Transverse colon (tissue), 4 donors: ENCODE data around the gene MPP2. TPM values are rescaled to one million over a fixed set of nuclear protein-coding genes. Genes with fewer than 3 reads are reported as not detected.

Source experiments
- DNase-seq: peaks from one replicate; pipeline ENCODE4 v3.0.0-alpha.2; 2019
- H3K27ac ChIP-seq, 4 donors: fragments of 200-600 bp; sonication (generic); 2 replicates each; pipeline ENCODE4 v1.5.1; 2016 to 2018; ENCODE audit warnings: inconsistent platforms in 4 of 4
- H3K27me3 ChIP-seq: fragments of 200-600 bp; sonication (generic); 2 replicates; pipeline ENCODE4 v1.5.1; 2017; ENCODE audit warnings: inconsistent platforms
- H3K36me3 ChIP-seq, 4 donors: fragments of 200-600 bp; sonication (generic); 2 replicates each; pipeline ENCODE4 v1.5.1; 2017 to 2019; ENCODE audit warnings: inconsistent platforms in 4 of 4
- H3K4me1 ChIP-seq, 4 donors: fragments of 200-600 bp; sonication (generic); 2 replicates each; pipeline ENCODE4 v1.5.1; 2017 to 2020; ENCODE audit warnings: inconsistent platforms in 4 of 4
- H3K4me3 ChIP-seq, 4 donors: fragments of 200-600 bp; sonication (generic); 1 replicate in 1 of 4; 2 replicates in 3 of 4; pipeline versions ENCODE4 v1.5.1 to v1.6.1; 2017 to 2019; ENCODE audit warnings: inconsistent platforms in 4 of 4
- H3K9me3 ChIP-seq, 2 donors: fragments of 200-600 bp; sonication (generic); 2 replicates each; pipeline ENCODE4 v1.5.1; 2017 to 2019; ENCODE audit warnings: inconsistent platforms in 2 of 2
- CTCF ChIP-seq, 5 experiments: fragments of 200-600 bp in 3 of 5; fragments of 450-650 bp in 2 of 5; sonication (generic) in 3 of 5; IDR thresholded peaks; 1 replicate in 2 of 5; 2 replicates in 3 of 5; pipeline ENCODE4 v1.5.1; 2016 to 2017; ENCODE audit warnings: antibody characterized with exemption in 5 of 5, inconsistent platforms in 3 of 5, mild to moderate bottlenecking in 2 of 5, moderate library complexity in 1 of 5
- EP300 ChIP-seq: sonication (generic); formaldehyde crosslinking; IDR thresholded peaks from one replicate; pipeline ENCODE4 v1.6.1; 2017; ENCODE audit warnings: antibody characterized with exemption, low read depth
- POLR2A ChIP-seq: fragments of 450-650 bp; IDR thresholded peaks from one replicate; pipeline ENCODE4 v1.6.1; 2016; ENCODE audit warnings: antibody characterized with exemption, mild to moderate bottlenecking, moderate library complexity
- POLR2AphosphoS5 ChIP-seq, 3 donors: sonication (generic); formaldehyde crosslinking; IDR thresholded peaks; one replicate each; pipeline ENCODE4 v1.6.1; 2016; ENCODE audit warnings: antibody characterized with exemption in 3 of 3
- WGBS, 2 donors: methylation state at CpG; one replicate each; pipeline ENCODE4 v1.1.5; 2018; ENCODE audit warnings: low coverage in 1 of 2; 5-methylcytosine and 5-hydroxymethylcytosine counted together
- in situ Hi-C, 4 donors: fragments of 200-750 bp; cut with MboI; loops; one replicate each; pipeline versions ENCODE4 v1.15.0 to v1.15.1; 2017; ENCODE audit warnings: low sequenced_read_pairs in 3 of 4, low pct_ligation_motif_present in 1 of 4, low pct_unique_long_range_greater_than_20kb in 1 of 4
- intact Hi-C: fragments of 100-400 bp; cut with DNase I; formaldehyde crosslinking; loops from one replicate; pipeline ENCODE4 v1.15.1; 2023; ENCODE audit warnings: low total_unique reads
- total RNA-seq, 4 donors: library from RNA; depleted of rRNA; stranded (reverse); fragments of >200 nt; gene quantifications; one replicate each; pipeline ENCODE4 v1.1.0, GENCODE V29; 2016

Gene MPP2
- total RNA-seq, 4 donors from 2014 or later, result 3.4 to 4.9 (median 4.2) TPM

GRCh38 chr17:43860077-43860725, 47.1 kb downstream of the MPP2 start:
- Histone ChIP-seq H3K4me3 (no peak overlapping the region), H3K9me3 (no peaks in the 10 kb centered on the region), H3K27ac (no peak overlapping the region), H3K36me3 (no peaks in the 10 kb centered on the region), H3K27me3 (peaks cover 18% of the 10 kb centered on the region), H3K4me1 (no peaks in the 10 kb centered on the region)
- WGBS, 2 donors, result 82 to 88% methylated on average over 2 to 12 of the region's 12 CpGs
- in situ Hi-C loops, result no loop called here
- TF ChIP-seq CTCF (IDR thresholded peaks at IDR 0.05) (no peak), EP300 (no peak), POLR2AphosphoS5 (IDR thresholded peaks at IDR 0.05) (no peak), POLR2A (no peak)
- intact Hi-C loops, result no loop called here
- DNase-seq, result no peak

DNA sequence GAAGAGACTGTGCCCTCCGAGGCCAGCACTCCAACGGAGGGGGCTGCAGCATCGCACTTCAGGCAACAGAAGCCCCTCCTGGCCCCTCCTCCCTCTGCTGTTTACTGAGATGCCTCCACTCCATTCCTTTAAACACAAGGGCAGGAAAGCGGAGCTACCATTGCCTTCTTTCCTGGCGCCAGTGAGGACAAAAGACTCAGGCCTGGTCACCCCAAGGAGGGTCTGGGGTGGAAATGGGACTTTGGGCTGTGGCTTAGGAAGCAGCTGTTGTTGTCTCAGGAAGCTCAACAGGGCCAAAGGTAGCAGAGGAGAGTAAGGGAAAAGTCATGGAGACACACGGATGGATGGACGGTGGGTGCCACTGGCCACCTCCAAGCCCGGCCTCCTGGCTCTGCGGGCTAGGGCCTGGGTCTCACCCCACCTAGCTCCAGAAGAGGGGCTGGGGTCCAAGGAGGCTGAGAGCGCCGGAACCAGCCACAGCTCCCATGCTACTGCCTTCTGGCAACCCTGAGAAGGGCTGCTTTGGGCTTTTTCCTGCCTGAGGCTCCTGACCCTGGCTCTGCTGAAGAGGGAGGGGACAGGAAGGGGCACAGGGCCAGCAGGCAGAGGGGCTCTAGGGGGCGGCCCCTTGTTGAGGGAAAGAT, 49.3 kb downstream of the MPP2 start:
- TF ChIP-seq POLR2A (no peak), EP300 (no peak), POLR2AphosphoS5 (IDR thresholded peaks at IDR 0.05) (no peak), CTCF (IDR thresholded peaks at IDR 0.05) (no peak)
- Histone ChIP-seq H3K27me3 (peaks cover 18% of the 10 kb centered on the region), H3K27ac (no peak overlapping the region), H3K36me3 (no peaks in the 10 kb centered on the region), H3K4me3 (no peak overlapping the region), H3K4me1 (no peaks in the 10 kb centered on the region), H3K9me3 (no peaks in the 10 kb centered on the region)
- 66% methylated on average over 12 of the region's 12 CpGs; no CpG with 5 or more reads in 1 of the 2 donors for whole genome bisulfite sequencing, 2 donors
- no peak for DNase-seq
- intact Hi-C loops (no loop called here), in situ Hi-C loops (no loop called here)

- Histone ChIP-seq H3K27ac (no peak overlapping the region), H3K36me3 (no peaks in the 10 kb centered on the region), H3K9me3 (no peaks in the 10 kb centered on the region), H3K4me1 (no peaks in the 10 kb centered on the region), H3K4me3 (no peak overlapping the region), H3K27me3 (peaks cover 18% of the 10 kb centered on the region)
- 78% methylated on average over 5 of the region's 5 CpGs; no CpG with 5 or more reads in 1 of the 2 donors for WGBS, 2 donors
- in situ Hi-C loops (no loop called here), intact Hi-C loops (no loop called here)
- no peak for TF ChIP-seq POLR2A
- no peak for TF ChIP-seq CTCF (IDR thresholded peaks at IDR 0.05)
- no peak for TF ChIP-seq POLR2AphosphoS5 (IDR thresholded peaks at IDR 0.05)
- TF ChIP-seq EP300, result no peak
- no peak for DNase-seq
These were observed 50.2 kb downstream of the MPP2 start for GRCh38 chr17:43857141-43857540.

DNA sequence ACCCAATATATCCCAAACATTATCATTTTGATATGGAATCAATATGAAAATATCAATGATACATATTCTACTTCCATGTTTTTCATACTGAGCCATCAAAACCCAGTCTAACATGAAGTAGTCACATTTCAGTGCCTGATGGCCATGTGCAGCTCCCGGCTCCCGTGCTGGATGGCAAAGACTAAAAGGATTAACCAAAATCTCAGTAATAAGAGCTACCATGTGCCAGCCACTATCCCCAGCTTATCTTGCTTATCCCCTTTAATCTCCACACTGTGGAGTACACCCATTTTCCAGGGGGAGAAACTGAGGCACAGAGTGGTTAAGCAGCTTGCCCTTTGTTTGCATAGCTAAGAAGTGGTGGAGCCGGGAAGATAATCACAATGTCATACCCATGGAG, 51.2 kb downstream of the MPP2 start:
- H3K4me1 ChIP-seq, result no peaks in the 10 kb centered on the region
- TF ChIP-seq CTCF (IDR thresholded peaks at IDR 0.05) (no peak), EP300 (no peak), POLR2A (no peak), POLR2AphosphoS5 (IDR thresholded peaks at IDR 0.05) (no peak)
- no peak overlapping the region for H3K27ac ChIP-seq
- intact Hi-C loops, result no loop called here
- in situ Hi-C loops, result no loop called here
- H3K9me3 ChIP-seq, result no peaks in the 10 kb centered on the region
- H3K4me3 ChIP-seq, result no peak overlapping the region
- no peak for DNase-seq
- WGBS, 2 donors, result 86 to 88% methylated on average over 2 to 3 of the region's 3 CpGs
- no peaks in the 10 kb centered on the region for H3K36me3 ChIP-seq
- H3K27me3 ChIP-seq, result peaks cover 18% of the 10 kb centered on the region
